DOHH2 (cell line): Measurements from ENCODE around the gene KRTAP4-5.

Experiments used
- CTCF ChIP-seq: fragments of 200-600 bp; sonication (generic); IDR thresholded peaks from one replicate; pipeline ENCODE4 v1.5.1; 2014; ENCODE audit warnings: antibody characterized with exemption, mild to moderate bottlenecking, low read depth, low read length; ENCODE audit not compliant: poor library complexity, severe bottlenecking
- EZH2phosphoT487 ChIP-seq: fragments of 200-600 bp; sonication (generic); IDR thresholded peaks from 2 replicates; pipeline ENCODE4 v1.6.1; 2017; ENCODE audit warnings: borderline replicate concordance, mild to moderate bottlenecking, antibody characterized with exemption, low read length, moderate library complexity, mixed read lengths

GRCh38 chr17:41107941-41108450, 41.6 kb downstream of the KRTAP4-5 start:
- TF ChIP-seq CTCF (no peak), EZH2phosphoT487 (no peak)
